Suprapubic skin (tissue), 4 donors: ENCODE data around the gene MGAT4C.

Experiments used
- EP300 ChIP-seq: sonication (generic); formaldehyde crosslinking; IDR thresholded peaks from one replicate; pipeline ENCODE4 v1.6.1; 2017; ENCODE audit warnings: antibody characterized with exemption
- POLR2AphosphoS5 ChIP-seq, 3 donors: sonication (generic); formaldehyde crosslinking; IDR thresholded peaks; one replicate each; pipeline ENCODE4 v1.6.1; 2017; ENCODE audit warnings: antibody characterized with exemption in 3 of 3
- TF ChIP-seq, protein P1 (sequence below), 2 donors: fragments of 200-600 bp in 1 of 2; fragments of 450-650 bp in 1 of 2; sonication (generic) in 1 of 2; IDR thresholded peaks; one replicate each; pipeline ENCODE4 v1.5.1; 2016 to 2019; ENCODE audit warnings: antibody characterized with exemption in 2 of 2, mild to moderate bottlenecking in 1 of 2, moderate library complexity in 1 of 2

DNA sequence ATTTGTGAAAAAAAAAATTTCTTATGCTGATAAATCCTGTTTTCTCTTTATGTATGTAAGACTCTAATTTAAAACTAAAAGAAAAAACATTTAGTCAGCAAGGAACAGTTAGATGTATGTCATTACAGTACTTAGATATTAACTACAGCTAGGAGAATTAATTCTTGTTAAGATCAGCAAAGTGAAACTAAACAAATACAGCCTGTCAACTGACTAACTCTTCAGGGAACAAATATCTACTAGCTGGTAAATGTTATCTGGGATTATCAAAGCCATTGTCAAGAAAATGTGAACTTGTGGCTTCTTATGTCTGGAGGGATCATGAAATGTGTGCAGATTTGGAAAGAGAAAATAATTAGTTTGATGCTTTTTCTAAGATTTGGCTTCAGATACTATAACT is 27.5 kb downstream of the MGAT4C start:
- TF ChIP-seq, protein P1, sequence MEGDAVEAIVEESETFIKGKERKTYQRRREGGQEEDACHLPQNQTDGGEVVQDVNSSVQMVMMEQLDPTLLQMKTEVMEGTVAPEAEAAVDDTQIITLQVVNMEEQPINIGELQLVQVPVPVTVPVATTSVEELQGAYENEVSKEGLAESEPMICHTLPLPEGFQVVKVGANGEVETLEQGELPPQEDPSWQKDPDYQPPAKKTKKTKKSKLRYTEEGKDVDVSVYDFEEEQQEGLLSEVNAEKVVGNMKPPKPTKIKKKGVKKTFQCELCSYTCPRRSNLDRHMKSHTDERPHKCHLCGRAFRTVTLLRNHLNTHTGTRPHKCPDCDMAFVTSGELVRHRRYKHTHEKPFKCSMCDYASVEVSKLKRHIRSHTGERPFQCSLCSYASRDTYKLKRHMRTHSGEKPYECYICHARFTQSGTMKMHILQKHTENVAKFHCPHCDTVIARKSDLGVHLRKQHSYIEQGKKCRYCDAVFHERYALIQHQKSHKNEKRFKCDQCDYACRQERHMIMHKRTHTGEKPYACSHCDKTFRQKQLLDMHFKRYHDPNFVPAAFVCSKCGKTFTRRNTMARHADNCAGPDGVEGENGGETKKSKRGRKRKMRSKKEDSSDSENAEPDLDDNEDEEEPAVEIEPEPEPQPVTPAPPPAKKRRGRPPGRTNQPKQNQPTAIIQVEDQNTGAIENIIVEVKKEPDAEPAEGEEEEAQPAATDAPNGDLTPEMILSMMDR (IDR thresholded peaks at IDR 0.05) = no peak
- TF ChIP-seq POLR2AphosphoS5 (IDR thresholded peaks at IDR 0.05) (no peak), EP300 (no peak)
